ENCODE results near the gene CDC123. TPM values are rescaled to one million over a fixed set of nuclear protein-coding genes. Genes with fewer than 3 reads are reported as not detected.
"Not testable (repeated sequence)": the region's sequence is repeated elsewhere in the genome, so short reads cannot be mapped to it uniquely, and the experiment has no call there.

Gene CDC123
- total RNA-seq, 1 experiment from 2014 or later: 106 TPM

DNA sequence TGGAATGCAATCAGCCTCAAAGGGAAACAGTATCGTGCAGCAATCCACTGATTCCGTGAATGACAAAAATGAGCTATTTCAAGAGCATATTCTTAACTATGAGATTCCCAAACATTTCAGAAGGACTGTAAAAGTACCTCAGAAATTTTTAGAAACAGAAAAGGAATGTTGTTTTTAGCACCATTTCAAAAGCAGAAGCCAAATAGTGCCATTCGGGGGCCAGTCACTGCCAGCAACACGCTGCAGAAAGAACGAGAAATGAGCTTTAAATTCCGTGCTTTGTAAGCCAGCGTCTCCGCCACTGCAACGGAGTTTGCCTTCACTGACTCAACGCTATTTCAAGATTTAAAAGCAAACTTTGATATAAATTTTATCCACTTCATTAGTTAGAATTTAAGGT lies 6.6 kb upstream of the CDC123 start:
- no peak for DNase-seq (ENCODE audit: low read depth)

- DNase-seq (ENCODE audit: low read depth): peak; percentile 91
These were observed 4.3 kb upstream of the CDC123 start for GRCh38 chr10:12191715-12192114.

- peak; percentile 62 for DNase-seq (ENCODE audit: low read depth)
These were observed 2.8 kb upstream of the CDC123 start for GRCh38 chr10:12193193-12193592.

DNA sequence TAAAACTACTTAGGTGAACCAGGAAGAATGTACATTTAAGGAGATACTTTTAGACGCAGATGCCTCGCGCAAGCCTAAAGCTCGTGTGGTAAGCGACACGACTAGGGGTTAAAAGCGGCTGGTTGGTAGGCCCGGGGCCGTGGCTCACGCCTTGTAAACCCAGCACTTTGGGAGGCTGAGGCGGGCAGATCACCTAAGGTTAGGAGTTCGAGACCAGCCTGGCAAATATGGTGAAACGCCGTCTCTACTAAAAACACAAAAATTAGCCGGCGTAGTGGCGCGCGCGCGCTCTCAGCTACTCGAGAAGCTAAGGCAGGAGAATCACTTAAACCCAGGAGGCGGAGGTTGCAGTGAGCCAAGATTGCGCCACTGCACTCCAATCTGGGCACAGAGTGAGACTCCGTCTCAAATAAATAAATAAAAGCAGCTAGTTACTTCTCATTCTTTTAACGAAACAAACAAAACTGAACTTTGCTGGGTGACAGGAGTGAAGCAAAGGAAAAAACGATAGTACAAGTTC lies 1.2 kb upstream of the CDC123 start:
- DNase-seq (ENCODE audit: low read depth): peak; percentile 44

DNA sequence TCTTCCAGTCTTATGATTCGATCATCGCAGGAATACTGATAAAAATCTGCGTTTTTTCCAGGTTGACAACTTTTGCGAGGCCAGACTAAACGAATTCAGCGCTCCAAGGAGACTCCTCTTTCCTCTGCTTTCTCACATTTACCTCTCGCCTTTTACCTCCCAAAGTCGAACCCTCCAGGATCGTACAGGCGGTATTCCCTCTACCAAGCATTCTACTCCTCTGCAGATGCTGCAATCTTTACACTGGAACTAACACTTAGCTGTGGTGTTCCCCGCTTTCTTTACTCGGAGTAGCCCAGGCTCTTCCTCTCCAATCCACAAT lies 746 bp upstream of the CDC123 start:
- DNase-seq (ENCODE audit: low read depth): no peak

GRCh38 chr10:12196531-12197211 lies 683 bp downstream of the CDC123 start:
- DNase-seq (ENCODE audit: low read depth): no peak

- DNase-seq (ENCODE audit: low read depth): no peak
These were observed 2.2 kb downstream of the CDC123 start for GRCh38 chr10:12198156-12198555.

GRCh38 chr10:12200850-12201249 lies 4.9 kb downstream of the CDC123 start:
- DNase-seq (ENCODE audit: low read depth): no peak

- DNase-seq (ENCODE audit: low read depth): no peak
These were observed 5.6 kb downstream of the CDC123 start for GRCh38 chr10:12201543-12201942.

- no peak for DNase-seq (ENCODE audit: low read depth)
These were observed 6.2 kb downstream of the CDC123 start for GRCh38 chr10:12202226-12202625.

DNA sequence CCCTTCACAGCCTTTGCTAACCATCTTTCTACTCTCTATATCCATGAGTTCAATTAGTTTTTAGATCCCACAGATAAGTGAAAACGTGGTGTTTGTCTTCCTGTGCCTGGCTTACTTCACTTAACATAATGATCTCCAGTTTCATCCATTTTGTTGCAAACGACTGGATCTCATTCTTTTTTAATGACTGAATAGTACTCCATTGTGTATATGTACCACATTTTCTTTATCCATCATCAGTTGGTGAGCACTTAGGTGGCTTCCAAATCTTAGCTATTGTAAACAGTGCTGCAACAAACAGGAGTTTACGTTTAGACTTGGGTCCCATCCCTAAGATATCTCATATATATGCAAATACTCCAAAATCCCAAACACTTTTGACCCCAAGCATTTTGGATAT lies 9.1 kb downstream of the CDC123 start:
- DNase-seq (ENCODE audit: low read depth): no peak

GRCh38 chr10:12207114-12207513 lies 11.1 kb downstream of the CDC123 start:
- DNase-seq (ENCODE audit: low read depth): no peak

GRCh38 chr10:12208460-12208859 lies 12.5 kb downstream of the CDC123 start:
- no peak for DNase-seq (ENCODE audit: low read depth)

DNA sequence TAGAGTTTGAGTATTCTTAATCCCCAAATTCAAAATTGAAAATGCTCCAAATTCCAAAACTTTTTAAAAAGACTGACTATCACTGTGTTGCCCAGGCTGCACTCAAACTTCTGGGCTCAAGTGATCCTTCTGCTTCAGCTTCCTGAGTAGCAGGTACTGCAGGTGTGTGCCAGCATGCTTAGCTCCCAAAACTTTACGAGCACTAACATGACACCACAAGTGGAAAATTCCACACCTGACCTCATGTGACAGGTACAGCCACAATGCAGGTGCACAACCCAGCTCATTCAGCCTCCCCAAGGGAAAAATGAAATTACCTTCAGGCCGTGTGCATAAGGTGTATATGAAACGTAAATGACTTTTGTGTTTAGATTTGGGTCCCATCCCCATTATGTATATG lies 16.5 kb downstream of the CDC123 start:
- no peak for DNase-seq (ENCODE audit: low read depth)

DNA sequence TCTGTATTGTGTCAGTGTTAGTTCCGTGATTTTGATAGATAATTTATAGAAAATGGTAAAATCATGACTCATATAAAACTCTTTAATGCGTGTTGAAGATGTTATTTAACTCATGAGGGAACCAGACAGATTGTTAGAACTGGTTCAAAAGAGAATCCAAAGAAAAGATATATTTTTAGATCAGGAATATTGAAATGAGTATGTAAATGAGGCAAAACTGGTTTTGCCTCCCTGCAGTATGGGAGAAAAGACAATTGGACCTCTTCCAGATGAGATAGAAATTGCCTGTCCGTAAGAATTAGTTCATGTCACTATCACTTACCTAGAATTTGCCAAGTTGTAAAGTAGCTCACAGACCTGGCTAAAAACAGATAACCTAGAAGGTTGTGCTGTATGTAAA lies 17.6 kb downstream of the CDC123 start:
- no peak for DNase-seq (ENCODE audit: low read depth)

DNA sequence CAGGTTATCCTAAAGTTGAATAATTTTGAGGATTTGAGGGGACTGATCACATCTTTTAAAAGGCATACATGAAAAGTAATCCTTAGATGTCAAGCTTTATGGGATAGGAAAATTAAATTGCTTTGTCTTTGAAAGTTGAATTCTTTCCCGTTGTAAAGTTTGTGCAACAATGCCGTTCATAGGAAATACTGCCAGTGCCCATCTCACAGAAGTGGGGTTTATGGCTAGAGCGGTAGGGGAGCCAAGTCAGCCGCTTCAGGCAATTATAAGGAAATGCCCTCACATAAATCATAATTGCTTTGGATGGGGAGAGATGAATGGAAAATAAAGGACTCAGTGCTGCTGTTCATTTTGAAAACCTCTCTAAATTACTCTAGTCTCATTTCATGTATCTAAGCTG lies 18.1 kb downstream of the CDC123 start:
- DNase-seq (ENCODE audit: low read depth): no peak

GRCh38 chr10:12214763-12215218 lies 18.8 kb downstream of the CDC123 start:
- DNase-seq (ENCODE audit: low read depth): peak; percentile 47

- DNase-seq (ENCODE audit: low read depth): no peak
These were observed 23.0 kb downstream of the CDC123 start for GRCh38 chr10:12218991-12219390.

DNA sequence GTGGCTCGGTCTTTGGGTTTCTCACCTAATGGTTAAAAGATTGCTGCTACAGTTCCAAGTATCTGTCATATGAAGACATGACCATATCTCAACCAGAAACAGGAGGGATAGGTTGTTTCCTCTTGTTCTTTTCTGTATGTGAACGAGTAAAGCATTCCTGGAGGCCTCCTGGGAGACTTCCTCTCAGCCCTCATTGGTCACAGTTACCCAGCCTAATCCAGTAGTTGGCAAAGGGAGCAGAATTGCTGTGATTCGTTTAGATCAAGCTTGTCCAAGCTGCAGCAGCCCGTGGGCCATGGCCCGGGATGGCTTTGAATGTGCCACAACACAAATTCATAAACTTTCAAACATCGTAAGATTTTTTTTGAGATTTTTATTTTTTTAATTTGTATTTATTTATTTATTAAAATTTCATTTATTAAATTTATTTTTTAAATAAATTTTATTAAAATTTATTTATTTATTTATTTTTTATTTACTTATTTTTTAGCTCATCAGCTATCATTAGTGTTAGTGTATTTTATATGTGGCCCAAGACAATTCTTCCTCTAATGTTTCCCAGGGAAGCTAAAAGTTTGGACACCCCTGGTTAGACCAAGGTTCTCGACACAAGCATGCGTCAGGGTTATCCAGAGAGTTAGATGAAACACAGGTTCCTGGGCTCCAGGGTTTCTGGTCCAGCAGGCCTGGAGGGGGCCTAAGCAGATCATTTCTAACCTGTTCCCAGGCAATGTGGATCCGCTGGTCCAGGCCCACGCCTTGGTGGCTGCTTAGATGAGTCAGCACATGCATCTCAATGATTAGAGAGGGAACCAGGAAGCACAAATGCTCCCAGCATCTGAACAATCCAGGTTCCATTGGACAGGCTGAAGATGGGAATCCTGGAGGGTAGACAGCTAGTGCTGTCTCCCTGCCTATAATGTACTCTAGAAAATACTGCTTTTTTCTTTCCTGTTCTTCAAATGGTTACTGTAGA lies 25.6 kb downstream of the CDC123 start:
- peak; percentile 28 for DNase-seq (ENCODE audit: low read depth)

GRCh38 chr10:12225444-12225843 lies 29.5 kb downstream of the CDC123 start:
- DNase-seq (ENCODE audit: low read depth): no peak

GRCh38 chr10:12226438-12226837 lies 30.4 kb downstream of the CDC123 start:
- DNase-seq (ENCODE audit: low read depth): not testable (repeated sequence)

DNA sequence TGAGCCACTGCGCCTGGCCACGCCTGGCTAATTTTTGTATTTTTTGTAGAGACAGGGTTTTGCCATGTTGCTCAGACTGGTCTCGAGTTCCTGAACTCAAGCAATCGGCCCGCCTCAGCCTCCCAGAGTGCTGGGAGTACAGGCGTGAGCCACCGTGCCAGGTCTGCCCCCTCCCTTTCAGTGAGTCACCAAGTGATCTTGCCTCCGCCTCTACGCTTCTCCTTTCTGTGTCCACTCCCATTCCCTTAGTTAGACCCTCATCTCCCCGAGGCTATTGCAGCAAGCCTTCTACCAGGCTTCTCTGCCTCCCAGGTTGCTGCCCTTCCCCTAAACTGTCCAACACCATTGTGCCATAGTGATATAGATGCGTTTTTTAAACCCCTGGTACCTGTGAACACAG lies 32.9 kb downstream of the CDC123 start:
- no peak for DNase-seq (ENCODE audit: low read depth)

DNA sequence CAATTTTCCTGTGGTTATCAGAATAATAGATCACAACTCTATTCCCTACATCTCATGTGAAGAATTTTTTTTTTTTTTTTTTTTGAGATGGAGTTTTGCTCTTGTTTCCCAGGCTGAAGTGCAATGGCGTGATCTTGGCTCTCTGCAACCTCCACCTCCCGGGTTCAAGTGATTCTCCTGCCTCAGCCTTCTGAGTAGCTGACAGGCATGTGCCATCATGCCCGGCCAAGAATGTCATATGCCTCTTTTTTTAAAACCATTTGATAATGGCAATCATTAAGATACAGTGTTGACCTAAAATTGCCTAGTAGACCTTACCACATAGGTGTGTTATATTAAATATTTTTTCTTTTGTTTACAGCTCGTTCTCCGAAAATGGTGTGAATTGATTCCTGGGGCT lies 38.7 kb downstream of the CDC123 start:
- not testable (repeated sequence) for DNase-seq (ENCODE audit: low read depth)
